Neural crest cell (in vitro differentiated cells): ENCODE data around the gene ZNF619. TPM values are rescaled to one million over a fixed set of nuclear protein-coding genes. Genes with fewer than 3 reads are reported as not detected.

Experiments
- DNase-seq: peaks from one replicate; pipeline ENCODE4 v3.0.0; 2021; ENCODE audit warnings: low read depth, mixed read lengths, low spot score
- H3K27ac Mint-ChIP-seq: one replicate; pipeline ENCODE4 v1.8.0; 2021; ENCODE audit warnings: mild to moderate bottlenecking, mixed read lengths; ENCODE audit not compliant: unreplicated experiment
- H3K27me3 Mint-ChIP-seq: 2 replicates; pipeline ENCODE4 v1.8.0; 2021; ENCODE audit warnings: low read depth, mild to moderate bottlenecking, mixed read lengths
- H3K36me3 Mint-ChIP-seq: 2 replicates; pipeline ENCODE4 v1.8.0; 2021; ENCODE audit warnings: low read depth, mild to moderate bottlenecking, mixed read lengths
- H3K4me1 Mint-ChIP-seq: 2 replicates; pipeline ENCODE4 v1.8.0; 2021; ENCODE audit warnings: mixed read lengths
- H3K4me3 Mint-ChIP-seq: one replicate; pipeline ENCODE4 v1.8.0; 2021; ENCODE audit warnings: mild to moderate bottlenecking, mixed read lengths
- H3K9me3 Mint-ChIP-seq: 2 replicates; pipeline ENCODE4 v1.8.0; 2021; ENCODE audit warnings: mixed read lengths
- long read RNA-seq: library from polyadenylated mRNA; unstranded; transcript quantifications from one replicate; pipeline ENCODE4 v2.0.0, GENCODE V29; 2020
- total RNA-seq: library from RNA; stranded (reverse); gene quantifications from 2 replicates; pipeline ENCODE4 v1.2.1, GENCODE V29; 2021
- TF ChIP-seq, protein P1 (sequence below): fragments of 200-600 bp; sonication (generic); conservative IDR thresholded peaks from 2 replicates; pipeline ENCODE4 v1.5.0; 2021; ENCODE audit warnings: antibody characterized with exemption, mild to moderate bottlenecking

Gene ZNF619
- 5.4 and 5.9 TPM in 2 replicates for total RNA-seq
- long read RNA-seq, full-length matches to known transcripts, result 1 of 24 reads
- long read RNA-seq, partial matches to known transcripts, result 4 of 24 reads
- long read RNA-seq, other reads (novel, unspliced or antisense), result 19 of 24 reads

DNA sequence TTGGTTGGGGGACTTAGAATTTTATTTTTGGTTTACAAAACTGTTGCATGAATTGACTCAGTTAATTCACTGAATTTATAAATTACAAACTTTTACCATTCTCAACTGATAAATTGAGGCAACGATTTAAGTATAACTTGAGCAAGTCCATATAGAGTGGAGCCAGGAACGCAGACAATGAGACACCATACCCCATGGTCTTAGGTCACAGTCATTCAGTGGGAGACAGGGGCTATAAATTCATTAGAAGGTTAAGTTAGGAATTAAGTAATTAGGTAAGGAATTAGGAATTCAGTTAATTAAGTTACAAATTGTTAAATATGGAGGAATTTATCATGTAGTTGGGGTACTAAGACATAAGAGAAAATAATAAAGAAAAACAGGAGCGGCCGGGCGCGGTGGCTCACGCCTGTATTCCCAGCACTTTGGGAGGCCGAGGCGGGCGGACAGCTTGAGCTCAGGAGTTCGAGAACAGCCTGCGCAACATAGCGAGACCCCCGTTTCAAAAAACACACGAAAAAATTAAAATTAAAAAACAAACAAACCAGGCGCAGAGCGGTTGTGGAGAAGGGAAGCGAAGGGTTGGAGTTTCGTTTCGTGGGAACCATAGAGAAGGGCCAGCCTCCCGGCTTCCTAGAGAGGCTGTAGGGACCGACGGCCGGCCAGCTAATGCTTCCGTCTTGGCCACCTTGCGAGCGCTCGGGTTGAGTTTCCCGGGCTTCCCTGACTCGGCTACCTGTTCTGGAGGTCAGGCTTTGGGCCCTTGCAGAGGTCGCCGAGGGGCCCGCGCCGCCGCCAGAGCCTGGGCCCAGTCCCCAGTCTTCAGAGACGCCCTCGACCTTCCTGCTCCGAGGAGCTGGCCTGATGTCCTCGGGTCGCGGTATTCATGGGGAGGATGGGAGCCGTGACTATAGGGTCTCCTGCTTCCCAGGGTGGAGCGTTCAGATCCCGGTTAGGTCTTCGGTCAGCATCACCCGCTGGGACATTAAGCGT lies at the start of gene ZNF619:
Gene ZNF619, plus strand, starts transcription at position 645 of the 993 bp plus-strand sequence. CDS start 858 bp downstream, outside the sequence.
- no peaks in the 10 kb centered on the region for H3K36me3 Mint-ChIP-seq
- peak; percentile 44 for DNase-seq
- H3K27me3 Mint-ChIP-seq, result peaks cover 3% of the 10 kb centered on the region
- no peaks in the 10 kb centered on the region for H3K9me3 Mint-ChIP-seq
- TF ChIP-seq, protein P1, sequence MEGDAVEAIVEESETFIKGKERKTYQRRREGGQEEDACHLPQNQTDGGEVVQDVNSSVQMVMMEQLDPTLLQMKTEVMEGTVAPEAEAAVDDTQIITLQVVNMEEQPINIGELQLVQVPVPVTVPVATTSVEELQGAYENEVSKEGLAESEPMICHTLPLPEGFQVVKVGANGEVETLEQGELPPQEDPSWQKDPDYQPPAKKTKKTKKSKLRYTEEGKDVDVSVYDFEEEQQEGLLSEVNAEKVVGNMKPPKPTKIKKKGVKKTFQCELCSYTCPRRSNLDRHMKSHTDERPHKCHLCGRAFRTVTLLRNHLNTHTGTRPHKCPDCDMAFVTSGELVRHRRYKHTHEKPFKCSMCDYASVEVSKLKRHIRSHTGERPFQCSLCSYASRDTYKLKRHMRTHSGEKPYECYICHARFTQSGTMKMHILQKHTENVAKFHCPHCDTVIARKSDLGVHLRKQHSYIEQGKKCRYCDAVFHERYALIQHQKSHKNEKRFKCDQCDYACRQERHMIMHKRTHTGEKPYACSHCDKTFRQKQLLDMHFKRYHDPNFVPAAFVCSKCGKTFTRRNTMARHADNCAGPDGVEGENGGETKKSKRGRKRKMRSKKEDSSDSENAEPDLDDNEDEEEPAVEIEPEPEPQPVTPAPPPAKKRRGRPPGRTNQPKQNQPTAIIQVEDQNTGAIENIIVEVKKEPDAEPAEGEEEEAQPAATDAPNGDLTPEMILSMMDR, result no peak
- peak within 1 kb of the TSS; percentile 29 for H3K27ac Mint-ChIP-seq
- H3K4me1 Mint-ChIP-seq, result peaks cover 6% of the 10 kb centered on the region
- H3K4me3 Mint-ChIP-seq, result peak within 1 kb of the TSS; percentile 89

DNA sequence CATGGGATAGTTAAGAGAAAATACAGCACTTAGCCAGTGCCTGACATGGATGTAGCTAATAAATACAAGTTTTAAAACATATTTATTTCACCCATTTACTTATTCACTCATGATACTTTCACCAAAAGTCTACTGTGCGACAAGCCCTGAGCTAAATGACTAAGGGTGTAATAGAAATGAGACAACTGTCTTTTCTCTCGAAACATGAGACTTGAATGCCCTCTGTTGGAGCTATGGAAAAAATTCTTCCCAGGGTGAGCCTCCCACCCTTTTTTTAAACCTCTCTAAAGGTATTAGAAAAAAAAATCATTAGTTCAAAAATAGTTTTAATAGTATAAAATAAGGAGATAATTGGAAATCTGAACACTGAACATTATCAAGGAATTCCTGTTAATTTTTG lies 44.1 kb upstream of the ZNF619 start:
- TF ChIP-seq, protein P1, result no peak
- H3K27me3 Mint-ChIP-seq, result peaks cover 5% of the 10 kb centered on the region

DNA sequence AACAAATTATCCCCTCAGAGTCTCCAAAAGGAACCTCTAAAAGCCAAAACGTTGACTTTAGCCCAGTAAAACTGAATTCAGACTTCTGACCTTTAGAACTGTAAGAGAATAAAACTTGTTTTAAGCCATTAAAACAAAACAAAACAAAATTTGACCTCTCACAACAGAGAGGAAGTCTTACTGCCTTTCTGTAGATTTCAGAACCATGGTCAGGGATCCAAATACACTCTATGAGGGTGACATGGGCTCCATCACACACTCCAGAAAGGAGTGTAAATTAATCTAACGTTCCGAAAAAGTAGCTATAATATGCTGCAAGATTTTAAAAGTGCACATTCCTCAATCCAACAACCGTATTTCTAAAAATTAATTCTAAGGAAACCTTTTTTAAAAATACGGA lies 39.0 kb upstream of the ZNF619 start:
- DNase-seq, result no peak
- Mint-ChIP-seq H3K36me3 (no peaks in the 10 kb centered on the region), H3K9me3 (peaks cover 3% of the 10 kb centered on the region), H3K4me3 (no peak overlapping the region), H3K4me1 (no peaks in the 10 kb centered on the region), H3K27ac (no peak overlapping the region), H3K27me3 (no peaks in the 10 kb centered on the region)
- TF ChIP-seq, protein P1, result no peak

More for the DNA sequence above, 44.1 kb upstream of the ZNF619 start:
- H3K36me3 Mint-ChIP-seq, result no peaks in the 10 kb centered on the region
- DNase-seq, result no peak
- no peak overlapping the region for H3K4me3 Mint-ChIP-seq
- no peaks in the 10 kb centered on the region for H3K9me3 Mint-ChIP-seq
- no peaks in the 10 kb centered on the region for H3K4me1 Mint-ChIP-seq
- H3K27ac Mint-ChIP-seq, result no peak overlapping the region

DNA sequence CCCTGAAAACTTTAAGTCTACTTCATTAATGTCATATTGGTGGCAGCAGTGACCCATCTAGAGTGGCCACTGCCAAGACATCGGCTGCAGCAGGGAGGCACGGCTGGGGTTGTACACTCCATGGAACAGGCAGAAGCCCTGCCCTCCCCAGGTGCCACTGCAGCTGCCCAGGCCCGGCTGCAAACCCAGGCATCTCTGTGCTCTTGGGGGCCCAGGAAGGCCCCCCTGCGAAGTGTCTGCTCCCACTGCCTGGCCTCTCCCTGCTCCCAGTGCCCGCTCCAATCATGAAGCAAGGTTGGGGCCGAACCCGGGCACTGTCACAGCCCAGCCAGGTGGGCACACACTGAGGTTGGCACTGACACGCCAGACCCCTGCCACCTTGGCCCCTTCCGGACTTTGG lies 31.9 kb upstream of the ZNF619 start:
- Mint-ChIP-seq H3K36me3 (no peaks in the 10 kb centered on the region), H3K27ac (no peak overlapping the region), H3K27me3 (no peaks in the 10 kb centered on the region), H3K9me3 (peaks cover 3% of the 10 kb centered on the region), H3K4me1 (no peaks in the 10 kb centered on the region), H3K4me3 (no peak overlapping the region)
- DNase-seq, result no peak
- TF ChIP-seq, protein P1, result no peak

DNA sequence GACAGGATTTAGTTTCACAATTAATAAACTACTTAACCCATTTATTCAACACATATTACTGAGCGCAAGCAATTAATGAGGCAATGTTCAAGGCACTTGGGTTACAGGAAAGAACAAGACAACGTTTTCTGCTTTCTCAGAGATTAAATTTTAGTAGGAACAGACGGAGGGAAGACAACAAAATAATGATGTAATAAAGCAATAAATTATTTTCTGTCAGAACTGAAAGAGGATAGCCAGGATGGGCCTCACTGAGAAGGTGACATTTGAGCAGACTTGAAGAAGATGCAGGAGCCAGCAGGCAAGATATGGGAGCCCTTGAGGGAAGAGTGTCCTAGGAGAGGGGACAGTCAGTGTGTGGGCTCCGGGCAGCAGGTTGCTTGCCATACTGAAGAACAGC lies 31.0 kb upstream of the ZNF619 start:
- no peaks in the 10 kb centered on the region for H3K36me3 Mint-ChIP-seq
- H3K27me3 Mint-ChIP-seq, result no peaks in the 10 kb centered on the region
- H3K4me1 Mint-ChIP-seq, result no peaks in the 10 kb centered on the region
- no peaks in the 10 kb centered on the region for H3K9me3 Mint-ChIP-seq
- peak overlapping the region; percentile 31 for H3K27ac Mint-ChIP-seq
- no peak overlapping the region for H3K4me3 Mint-ChIP-seq
- no peak for DNase-seq
- TF ChIP-seq, protein P1, result no peak
